GM18508 (cell line): Measurements from ENCODE around the gene LRIG1.

ENCODE experiments used
- ATAC-seq: cut with Tn5 transposase; IDR thresholded peaks from one replicate; pipeline ENCODE4 v1.9.1; 2021; ENCODE audit warnings: moderate number of reproducible peaks; ENCODE audit not compliant: insufficient read depth, unreplicated experiment

Gene LRIG1

DNA sequence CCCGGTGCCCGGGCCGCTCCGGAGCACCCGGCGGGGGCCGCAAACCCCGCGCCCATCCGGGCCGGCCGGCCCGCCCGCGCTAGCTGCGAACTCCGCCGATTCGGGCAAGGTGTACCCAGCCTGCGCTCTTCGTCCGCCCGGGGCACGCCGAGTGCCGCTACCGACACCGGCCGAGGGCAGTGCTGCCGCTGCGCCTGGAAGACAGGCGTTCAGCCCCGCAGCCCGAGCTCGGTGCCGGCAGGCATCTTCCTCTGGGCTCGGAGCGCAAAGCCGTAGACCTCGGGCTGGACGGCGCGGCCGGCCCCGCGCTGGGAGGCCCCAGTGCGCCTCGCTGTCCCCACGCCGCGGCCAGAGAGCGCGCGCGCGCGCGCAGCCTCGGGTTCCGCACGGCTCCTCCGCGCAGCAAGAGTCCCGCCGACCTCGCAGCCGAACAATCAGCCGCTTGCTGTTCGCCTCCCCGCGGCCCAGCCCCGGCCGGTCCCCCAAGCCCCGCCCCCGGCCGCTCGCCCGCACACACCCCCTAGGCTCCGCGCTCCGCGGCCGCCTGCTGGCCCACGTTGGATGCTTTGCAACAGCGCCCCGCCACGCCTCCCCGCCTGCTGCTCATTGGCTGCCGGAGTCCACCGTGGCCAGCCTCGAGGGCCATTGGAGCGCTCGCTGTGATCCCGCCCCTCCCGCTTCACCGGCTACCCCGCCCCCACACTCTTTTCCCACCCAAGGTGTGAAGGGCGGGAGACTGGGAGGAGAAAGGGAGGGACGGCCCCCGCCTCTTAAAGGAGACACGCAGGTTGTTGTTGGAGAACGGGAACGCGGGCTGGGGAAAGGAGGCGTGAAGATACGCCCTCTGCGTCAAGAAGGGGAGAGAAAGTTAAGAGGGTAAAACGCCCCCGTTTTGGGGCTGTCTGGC lies at the start of gene LRIG1:
LRIG1 (minus strand) TSS at position 447 of the 907 bp plus-strand sequence. CDS start 615 bp downstream, outside the sequence.
- peak; percentile 82 for ATAC-seq

DNA sequence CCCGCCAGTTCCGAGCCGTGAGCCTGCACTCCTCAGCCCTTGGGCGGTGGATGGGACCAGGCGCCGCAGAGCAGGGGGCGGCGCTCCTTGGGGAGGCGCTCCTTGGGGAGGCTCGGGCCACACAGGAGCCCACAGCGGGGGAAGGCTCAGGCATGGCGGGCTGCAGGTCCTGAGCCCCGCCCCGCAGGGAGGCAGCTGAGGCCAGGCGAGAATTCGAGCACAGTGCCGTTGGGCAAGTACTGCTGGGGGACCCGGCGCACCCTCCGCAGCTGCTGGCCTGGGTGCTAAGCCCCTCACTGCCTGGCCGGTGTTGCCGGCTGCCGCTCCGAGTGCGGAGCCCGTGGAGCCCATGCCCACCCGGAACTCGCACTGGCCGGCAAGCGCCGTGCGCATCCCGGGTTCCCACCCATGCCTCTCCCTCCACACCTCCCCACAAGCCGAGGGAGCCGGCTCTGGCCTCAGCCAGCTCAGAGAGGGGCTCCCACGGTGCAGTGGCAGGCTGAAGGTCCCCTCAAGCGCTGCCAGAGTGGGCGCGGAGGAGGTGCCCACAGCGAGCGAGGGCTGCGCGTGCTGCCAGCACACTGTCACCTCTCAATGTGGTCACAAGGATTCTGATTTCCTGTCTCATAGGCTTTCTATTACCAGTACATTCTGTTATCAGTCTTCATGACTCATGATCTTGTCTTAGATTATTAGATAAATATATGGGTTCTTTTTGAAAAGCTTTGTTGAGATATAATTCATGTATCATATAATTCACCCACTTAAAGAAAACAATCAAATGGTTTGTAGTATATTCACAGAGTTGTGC lies 44.0 kb upstream of the LRIG1 start:
- ATAC-seq, result no peak

DNA sequence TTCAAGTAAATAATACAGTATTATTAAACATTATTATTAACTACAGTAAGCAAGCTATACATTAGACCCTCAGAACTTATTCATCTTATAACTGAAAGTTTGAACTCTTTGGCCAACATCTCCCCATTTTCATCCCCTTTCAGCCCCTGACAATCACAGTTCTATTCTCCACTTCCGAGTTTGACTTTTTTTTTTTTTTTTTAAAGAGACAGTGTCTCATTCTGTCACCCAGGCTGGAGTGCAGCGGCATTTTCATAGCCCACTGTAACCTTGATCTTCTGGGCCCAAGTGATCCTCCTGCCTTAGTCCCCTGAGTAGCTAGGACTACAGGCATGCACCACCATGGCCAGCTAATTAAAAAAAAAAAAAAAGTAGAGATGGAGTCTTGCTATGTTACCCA lies 41.3 kb upstream of the LRIG1 start:
- ATAC-seq, result no peak

DNA sequence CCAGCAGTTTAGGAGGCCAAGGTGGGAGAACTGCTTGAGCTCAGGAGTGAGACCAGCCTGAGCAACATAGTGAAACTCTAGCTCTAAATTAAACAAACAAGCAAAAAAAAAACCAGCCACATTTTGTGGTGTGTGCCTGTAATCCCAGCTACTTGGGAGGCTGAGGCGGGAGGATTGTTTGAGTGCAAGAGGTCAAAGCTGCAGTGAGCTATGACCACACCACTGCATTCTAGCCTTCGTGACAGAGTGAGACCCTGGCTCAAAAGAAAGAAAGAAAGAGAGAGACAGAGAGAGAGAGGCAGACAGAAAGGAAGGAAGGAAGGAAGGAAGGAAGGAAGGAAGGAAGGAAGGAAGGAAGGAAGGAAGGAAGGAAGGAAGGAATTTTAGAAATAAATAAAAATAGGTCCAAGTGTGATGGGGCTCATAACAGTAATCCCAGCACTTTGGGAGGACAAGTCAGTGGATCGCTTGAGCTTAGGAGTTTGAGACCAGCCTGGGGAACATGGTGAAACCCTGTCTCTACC lies 38.7 kb upstream of the LRIG1 start:
- no peak for ATAC-seq

DNA sequence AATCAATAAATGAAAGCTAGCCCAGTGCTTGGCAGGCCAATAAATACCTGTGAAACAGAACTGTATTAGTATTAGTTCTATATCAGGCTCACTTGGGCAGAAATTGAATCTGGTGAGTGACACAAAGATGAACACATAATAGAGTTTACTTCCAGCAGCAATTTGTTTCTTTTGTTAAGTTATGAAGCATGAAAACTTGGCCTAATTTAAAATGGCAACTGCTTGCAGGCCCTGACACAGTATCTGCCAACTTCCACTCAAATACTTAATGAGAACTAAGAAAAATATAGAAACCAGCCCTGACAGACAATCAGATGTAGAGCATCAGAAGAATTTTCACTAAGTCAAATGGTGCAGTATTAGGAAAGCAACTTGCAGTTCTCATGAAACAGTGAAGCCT lies 37.6 kb upstream of the LRIG1 start:
- ATAC-seq, result no peak

DNA sequence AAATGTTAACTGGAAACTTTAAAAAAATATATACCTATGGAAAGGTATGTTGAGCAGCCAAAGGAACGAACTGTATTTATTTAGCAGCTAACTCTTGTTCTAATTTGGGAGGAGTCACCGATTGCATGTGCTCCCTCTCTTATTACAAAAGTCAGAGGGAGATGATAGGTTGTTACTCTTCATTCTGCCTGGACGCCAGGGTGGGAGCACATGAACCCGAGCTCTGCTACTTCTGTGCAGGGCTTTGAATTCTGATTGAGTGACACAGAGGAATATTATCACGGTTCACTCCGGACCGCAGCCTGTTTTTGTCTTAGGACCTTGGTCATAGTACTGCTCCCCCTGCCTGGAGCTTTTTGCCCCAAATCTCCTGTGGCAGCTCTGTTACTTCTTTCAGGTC lies 36.9 kb upstream of the LRIG1 start:
- no peak for ATAC-seq

DNA sequence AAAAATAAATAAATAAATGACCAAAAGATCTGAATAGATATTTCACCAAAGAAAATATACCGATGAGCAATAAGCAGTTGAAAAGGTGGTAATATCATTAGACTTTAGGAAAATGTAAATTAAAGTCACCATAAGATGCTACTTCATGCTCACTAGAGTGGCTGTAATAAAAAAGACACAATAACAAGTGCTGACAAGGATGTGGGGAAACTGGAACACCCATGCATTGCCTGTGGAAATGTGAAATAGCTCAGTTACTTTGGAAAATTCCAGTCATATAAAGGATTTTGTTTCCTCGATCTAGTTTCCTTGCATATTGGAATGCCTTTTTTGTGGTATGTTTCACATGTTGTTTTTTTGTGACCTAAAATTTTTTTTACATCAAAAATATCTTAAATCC lies 36.0 kb upstream of the LRIG1 start:
- no peak for ATAC-seq

DNA sequence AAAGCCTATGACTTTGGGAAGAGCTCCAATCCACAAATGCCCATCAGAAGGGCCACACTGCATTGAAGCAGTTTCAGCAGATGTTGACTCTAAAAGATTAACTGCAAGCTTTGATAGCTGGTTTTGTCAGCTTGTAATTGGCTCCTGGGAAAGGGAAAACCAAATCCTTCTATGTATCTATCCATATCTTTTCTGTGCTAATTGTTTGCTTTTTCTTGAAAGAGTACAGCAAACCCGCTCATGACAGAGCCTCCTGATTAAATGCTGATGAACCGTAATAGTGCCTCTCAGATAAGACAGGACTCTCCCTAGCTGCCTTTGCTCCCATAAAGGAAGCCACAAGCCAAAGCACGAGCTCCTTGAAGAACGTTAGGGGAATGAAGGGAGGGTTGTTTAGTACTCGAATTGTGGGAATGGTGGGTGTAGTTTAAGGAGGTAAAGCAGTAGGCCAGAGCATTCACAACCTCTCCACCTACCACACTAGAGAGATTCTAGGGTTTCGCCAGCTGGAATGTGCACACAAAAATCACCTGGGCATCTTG lies 33.6 kb upstream of the LRIG1 start:
- ATAC-seq, result no peak

DNA sequence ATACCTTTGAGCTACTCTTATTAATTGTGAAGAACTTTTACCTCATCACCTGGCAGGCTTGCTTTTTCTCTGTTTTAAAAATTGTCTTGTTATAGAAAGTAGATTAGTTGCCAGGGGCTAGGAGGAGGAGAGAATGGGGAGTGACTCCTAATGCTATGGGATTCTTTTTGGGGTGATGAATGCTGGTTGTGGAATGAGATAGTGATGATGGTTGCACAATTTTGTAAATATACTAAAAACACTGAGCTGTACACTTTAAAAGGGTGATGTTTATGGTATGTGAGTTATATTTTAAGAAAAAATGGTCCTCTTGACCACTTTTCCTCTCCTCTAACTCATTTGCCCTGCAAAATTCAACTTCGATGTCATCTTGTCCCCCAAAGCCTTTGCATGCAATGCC lies 31.8 kb upstream of the LRIG1 start:
- ATAC-seq, result no peak

GRCh38 chr3:66532160-66532587 lies 31.4 kb upstream of the LRIG1 start:
- no peak for ATAC-seq

DNA sequence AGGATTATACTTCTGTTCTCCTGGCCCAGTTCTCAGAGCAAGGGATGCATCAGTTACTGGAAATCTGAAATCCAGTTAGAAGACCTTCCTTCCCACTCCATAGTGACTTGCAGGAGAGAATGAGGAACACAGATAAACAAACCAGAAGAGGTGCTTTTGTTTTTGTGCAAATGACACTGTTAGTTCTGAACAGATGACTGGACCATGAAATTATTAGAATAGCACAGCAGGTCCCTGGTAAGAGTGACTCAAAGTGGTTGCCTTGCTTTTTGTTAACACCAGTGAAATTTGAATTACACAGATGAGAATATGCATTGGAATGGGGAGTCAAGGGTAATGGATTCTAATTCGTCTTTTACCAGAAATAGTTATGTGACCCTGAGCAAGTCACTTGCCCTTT lies 30.4 kb upstream of the LRIG1 start:
- ATAC-seq, result no peak

DNA sequence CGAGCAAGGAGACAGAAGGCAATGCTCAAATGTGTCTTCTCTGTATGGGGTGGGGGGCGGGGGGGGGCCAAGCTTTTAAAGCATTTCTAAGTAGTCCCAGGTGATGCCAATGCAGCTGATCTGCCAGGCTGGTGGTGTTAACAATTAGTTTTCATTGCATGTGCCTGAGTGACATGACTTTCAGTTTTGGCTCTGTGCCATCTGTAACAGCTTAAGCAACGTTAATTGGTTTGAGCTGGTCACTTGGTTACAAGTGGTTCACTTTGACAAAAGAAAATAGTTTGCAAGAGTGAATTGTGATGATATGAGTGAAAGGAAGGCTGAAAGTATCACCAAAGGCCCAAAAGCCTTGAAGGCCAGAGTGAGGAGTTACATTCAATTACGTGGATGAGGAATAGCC lies 26.4 kb upstream of the LRIG1 start:
- no peak for ATAC-seq

GRCh38 chr3:66525771-66526170 lies 24.9 kb upstream of the LRIG1 start:
- no peak for ATAC-seq

GRCh38 chr3:66520724-66521123 lies 19.9 kb upstream of the LRIG1 start:
- no peak for ATAC-seq

DNA sequence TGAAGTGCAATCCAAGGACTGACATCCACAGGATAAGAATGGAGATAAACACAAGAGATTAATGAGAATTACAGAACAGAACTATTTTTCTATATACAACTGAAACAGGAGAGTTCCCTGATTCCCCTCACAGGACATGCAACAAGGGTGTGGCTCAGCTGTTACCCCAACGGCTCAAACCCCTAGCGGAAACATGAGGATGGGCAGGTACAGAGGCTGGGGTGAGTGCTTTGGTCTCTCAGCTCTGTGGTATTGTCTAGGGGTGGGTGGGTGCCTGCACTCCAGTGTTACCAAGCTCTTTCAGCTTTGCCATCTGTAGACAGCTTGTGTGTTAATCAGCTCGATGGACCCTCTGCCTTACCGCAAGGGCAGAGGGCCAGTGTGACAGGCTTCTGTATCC lies 17.8 kb upstream of the LRIG1 start:
- ATAC-seq, result no peak

DNA sequence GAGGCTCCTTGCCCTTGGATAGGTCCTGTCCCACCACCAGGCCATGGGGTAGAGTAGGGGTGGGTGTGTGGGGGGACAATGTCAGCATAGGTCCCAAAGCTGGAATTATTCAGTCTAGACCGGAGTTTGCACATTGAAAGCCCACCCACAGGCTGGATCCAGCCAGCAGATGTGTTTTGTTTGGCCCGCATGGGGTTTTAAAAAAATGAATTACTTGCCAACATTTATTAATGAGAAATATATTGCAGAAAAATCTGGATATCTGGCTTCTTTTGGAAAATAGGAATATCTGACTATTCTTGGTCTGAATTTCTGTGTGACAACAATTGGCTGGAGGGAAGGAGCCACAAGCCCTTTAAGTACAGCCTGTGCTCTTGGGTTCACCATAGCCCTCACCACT lies 17.3 kb upstream of the LRIG1 start:
- ATAC-seq, result no peak

GRCh38 chr3:66517241-66517640 lies 16.4 kb upstream of the LRIG1 start:
- ATAC-seq, result no peak

DNA sequence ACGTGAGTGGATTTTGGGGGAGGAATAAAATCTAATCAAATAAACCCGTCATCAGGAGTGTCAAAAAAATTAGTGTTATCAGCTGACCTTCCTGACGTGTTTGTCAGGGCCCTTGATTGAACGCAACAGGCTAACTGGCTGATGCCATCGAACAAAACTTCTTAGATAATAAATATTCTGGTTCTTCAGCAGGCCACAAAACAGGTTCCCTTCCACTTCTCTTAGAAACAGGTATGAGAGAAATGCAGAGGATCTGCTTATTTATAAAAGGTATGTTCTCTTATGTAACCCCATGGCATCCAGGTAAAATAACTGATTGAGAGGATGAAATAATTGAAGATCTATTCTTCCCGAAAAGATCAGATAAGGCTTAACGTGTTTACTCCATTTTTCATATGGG lies 7.6 kb upstream of the LRIG1 start:
- no peak for ATAC-seq

GRCh38 chr3:66507423-66508260 lies 6.8 kb upstream of the LRIG1 start:
- no peak for ATAC-seq

GRCh38 chr3:66506154-66506553 lies 5.3 kb upstream of the LRIG1 start:
- ATAC-seq, result no peak
